Neutrophil (primary cell): Measurements from ENCODE around the gene PRSS2.

Experiments used
- H3K27ac ChIP-seq: fragments of 200-600 bp; sonication (generic); 2 replicates; pipeline ENCODE4 v1.5.1; 2016; ENCODE audit warnings: mild to moderate bottlenecking, moderate library complexity
- H3K27me3 ChIP-seq: fragments of 200-600 bp; sonication (generic); 2 replicates; pipeline ENCODE4 v1.6.0; 2016; ENCODE audit warnings: mild to moderate bottlenecking
- H3K36me3 ChIP-seq: fragments of 200-600 bp; sonication (generic); 2 replicates; pipeline ENCODE4 v1.5.1; 2017
- H3K4me1 ChIP-seq, 2 experiments: fragments of 200-600 bp in 1 of 2; sonication (generic) in 1 of 2; 1 replicate in 1 of 2; 2 replicates in 1 of 2; pipeline versions ENCODE4 v1.5.1 to v1.6.1; 2013 to 2016; ENCODE audit warnings: low read depth in 1 of 2, low read length in 1 of 2, mild to moderate bottlenecking in 1 of 2, moderate library complexity in 1 of 2; ENCODE audit not compliant: control insufficient read depth in 1 of 2, insufficient read depth in 1 of 2
- H3K4me3 ChIP-seq, 2 experiments: fragments of 200-600 bp in 1 of 2; sonication (generic) in 1 of 2; 1 replicate in 1 of 2; 2 replicates in 1 of 2; pipeline ENCODE4 v1.5.1; 2013 to 2016; ENCODE audit warnings: low read depth in 1 of 2, low read length in 1 of 2, mild to moderate bottlenecking in 1 of 2, moderate library complexity in 1 of 2
- H3K9me3 ChIP-seq: fragments of 200-600 bp; sonication (generic); 2 replicates; pipeline ENCODE4 v1.5.1; 2016
- CTCF ChIP-seq: fragments of 200-600 bp; sonication (generic); IDR thresholded peaks from 2 replicates; pipeline ENCODE4 v1.5.1; 2016; ENCODE audit warnings: antibody characterized with exemption

The PRSS2 gene

GRCh38 chr7:142817506-142817905, 46.7 kb downstream of the PRSS2 start:
- Histone ChIP-seq H3K27me3 (no peaks in the 10 kb centered on the region), H3K36me3 (no peaks in the 10 kb centered on the region), H3K9me3 (no peaks in the 10 kb centered on the region), H3K4me1 (no peaks in the 10 kb centered on the region), H3K27ac (no peak overlapping the region), H3K4me3 (no peak overlapping the region)
- TF ChIP-seq CTCF, result no peak

GRCh38 chr7:142819530-142819929, 48.8 kb downstream of the PRSS2 start:
- no peak overlapping the region for H3K4me3 ChIP-seq
- H3K36me3 ChIP-seq, result no peaks in the 10 kb centered on the region
- no peak overlapping the region for H3K27ac ChIP-seq
- TF ChIP-seq CTCF, result no peak
- no peaks in the 10 kb centered on the region for H3K9me3 ChIP-seq
- H3K27me3 ChIP-seq, result no peaks in the 10 kb centered on the region
- H3K4me1 ChIP-seq, result no peaks in the 10 kb centered on the region

- no peak overlapping the region for H3K4me3 ChIP-seq
- H3K4me1 ChIP-seq, result no peaks in the 10 kb centered on the region
- no peaks in the 10 kb centered on the region for H3K36me3 ChIP-seq
- H3K27ac ChIP-seq, result no peak overlapping the region
- no peak for TF ChIP-seq CTCF
- no peaks in the 10 kb centered on the region for H3K9me3 ChIP-seq
- H3K27me3 ChIP-seq, result no peaks in the 10 kb centered on the region
Measured at GRCh38 chr7:142822714-142823113, 51.9 kb downstream of the PRSS2 start.
